GM21526 (cell line): ENCODE data around the gene AMDHD2.
"Not testable (repeated sequence)": the region's sequence is repeated elsewhere in the genome, so short reads cannot be mapped to it uniquely, and the experiment has no call there.

Experiments used
- ATAC-seq: cut with Tn5 transposase; IDR thresholded peaks from one replicate; pipeline ENCODE4 v1.9.1; 2021; ENCODE audit warnings: moderate library complexity; ENCODE audit not compliant: unreplicated experiment, low FRiP score

The AMDHD2 gene

DNA sequence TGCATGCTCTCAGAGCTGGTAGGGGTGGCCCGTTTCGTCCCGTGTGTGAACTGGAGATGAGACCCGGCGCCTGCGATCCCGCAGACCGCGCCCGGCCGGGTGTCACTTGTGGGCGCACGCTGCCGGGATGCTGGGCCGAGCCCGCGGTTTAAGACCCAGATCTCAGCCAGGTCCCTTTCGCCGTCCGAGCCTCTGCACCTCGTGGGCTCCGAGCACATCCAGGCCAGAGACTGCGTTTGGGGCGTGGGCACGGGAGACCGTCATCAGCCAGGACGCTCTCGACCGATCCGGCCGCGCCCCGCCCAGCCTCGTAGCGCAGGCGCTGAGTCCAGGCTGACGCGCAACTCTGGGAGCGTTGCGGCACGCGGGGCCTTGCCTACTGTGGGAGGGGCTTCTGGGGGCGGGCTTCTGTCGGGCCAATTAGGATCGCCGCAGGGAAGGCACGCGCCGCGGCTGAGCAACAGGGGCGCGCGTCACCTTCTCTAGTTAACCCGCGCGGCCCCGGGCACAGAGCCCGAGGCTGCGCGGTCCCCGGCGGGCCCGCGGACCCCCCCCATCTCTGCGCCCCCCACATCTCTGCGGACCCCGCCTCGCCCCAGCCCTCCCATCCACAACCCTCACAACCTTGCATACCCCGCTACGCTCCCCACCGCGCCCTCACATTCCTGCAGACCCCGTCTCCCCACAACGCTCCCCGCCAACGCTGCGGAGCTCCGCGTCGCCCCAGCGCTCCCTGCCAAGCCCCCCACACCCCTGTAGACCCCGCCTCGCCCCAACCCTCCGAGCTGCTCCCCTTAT is 11.7 kb downstream of the AMDHD2 start:
- peak; percentile 69 for ATAC-seq

DNA sequence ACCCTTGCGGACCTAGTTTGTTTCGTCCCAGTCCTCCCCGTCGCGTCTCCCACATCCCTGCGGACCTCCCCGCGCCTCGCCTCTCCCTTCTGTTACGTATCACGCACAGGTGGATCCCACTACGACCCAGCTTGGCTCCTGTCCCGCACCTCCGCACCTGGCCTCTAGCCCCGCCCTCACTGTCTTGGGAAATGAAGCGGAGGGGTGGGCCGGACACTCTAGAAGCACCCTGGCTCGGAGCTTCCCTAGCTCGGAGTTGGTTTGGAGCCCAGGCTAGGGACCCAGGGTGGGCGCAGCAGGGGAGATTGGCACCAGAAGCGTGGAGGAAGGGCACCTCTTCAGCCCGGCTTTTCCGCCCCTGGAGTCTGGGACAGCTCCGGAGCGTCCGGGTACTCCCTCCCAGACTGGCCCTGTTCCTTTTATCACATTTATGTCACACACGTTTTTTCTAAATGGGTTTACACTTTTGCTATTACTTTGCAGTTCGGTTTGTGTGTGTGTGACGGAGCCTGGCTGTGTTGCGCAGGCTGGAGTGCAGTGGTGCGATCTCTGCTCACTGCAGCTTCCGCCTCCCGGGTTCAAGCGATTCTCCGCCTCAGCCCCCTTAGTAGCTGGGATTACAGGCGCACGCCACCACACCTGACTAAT is 12.4 kb downstream of the AMDHD2 start:
- no peak for ATAC-seq

DNA sequence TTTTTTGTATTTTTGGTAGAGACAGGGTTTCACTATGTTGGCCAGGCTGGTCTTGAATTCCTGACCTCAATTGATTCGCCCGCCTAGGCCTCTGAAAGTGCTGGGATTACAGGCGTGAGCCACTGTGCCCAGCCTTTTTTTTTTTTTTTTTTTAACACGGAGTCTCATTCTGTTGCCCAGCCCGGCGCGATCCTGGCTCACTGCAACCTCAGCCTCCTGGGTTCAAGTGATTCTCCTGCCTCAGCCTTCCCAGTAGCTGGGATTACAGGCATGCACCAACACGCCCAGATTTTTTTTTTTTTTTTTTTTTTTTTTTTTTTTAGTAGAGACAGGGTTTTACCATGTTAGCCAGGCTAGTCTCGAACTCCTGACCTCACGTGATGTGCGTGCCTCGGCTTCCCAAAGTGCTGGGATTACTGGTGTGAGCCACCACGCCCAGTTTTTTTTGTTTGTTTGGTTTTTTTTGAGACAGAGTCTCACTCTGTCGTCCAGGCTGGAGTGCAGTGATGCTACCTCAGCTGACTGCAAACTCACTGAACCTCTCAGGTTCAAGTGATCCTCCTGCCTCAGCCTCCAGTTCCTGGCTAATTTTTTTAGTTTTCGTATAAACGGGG is 13.1 kb downstream of the AMDHD2 start:
- ATAC-seq = not testable (repeated sequence)

DNA sequence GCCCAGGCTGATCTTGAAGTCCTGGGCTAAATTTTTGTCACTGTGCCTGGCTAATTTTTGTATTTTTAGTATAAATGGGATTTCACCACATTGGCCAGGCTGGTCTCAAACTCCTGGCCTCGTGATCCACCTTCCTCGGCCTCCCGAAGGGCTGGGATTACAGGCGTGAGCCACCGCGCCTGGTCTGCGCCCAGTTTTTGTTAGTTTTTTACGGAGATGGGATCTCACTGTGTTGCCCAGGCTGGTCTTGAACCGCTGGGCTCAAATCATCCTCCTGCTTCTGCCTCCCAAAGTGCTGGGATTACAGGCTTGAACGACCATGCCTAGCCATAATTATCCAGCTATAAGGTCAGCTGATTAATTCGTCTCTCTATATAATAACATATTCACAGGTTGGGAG is 13.7 kb downstream of the AMDHD2 start:
- no peak for ATAC-seq

DNA sequence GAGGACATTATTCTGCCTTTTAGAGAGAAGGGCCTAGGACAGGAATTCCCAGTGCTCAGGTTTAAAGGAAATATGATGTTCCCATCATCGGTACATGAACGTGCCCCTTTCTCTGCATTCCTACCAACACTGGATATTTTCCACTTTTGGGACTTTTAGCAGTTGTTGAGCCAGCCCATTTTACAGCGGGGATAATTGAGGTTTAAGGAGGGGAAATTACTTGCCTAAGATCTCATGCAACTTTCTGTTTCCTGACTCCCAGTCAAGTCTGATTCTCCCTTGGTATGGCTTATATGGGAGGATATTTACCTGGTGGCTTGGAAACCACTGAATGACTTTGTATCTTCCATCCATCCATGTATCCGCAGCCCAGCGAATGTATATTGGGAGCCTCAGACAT is 14.2 kb downstream of the AMDHD2 start:
- not testable (repeated sequence) for ATAC-seq

DNA sequence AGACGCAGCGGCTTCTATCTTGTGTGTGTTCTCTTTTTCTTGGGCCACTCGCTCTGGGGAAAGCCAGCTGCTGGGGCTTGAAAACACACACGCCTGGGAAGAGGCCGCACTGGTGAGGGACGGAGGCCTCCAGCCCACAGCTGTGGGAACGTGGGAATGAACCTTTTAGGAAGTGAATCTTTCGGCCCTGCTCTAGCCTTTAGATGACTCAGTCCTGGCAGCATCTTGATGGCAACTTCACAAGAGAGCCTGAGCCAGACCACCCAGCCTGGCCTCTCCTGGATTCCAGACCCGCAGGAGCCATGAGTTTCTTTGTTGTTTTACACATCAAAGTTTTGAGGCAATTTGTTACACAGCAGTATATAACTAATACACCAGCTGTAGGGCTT is 15.4 kb downstream of the AMDHD2 start:
- no peak for ATAC-seq

DNA sequence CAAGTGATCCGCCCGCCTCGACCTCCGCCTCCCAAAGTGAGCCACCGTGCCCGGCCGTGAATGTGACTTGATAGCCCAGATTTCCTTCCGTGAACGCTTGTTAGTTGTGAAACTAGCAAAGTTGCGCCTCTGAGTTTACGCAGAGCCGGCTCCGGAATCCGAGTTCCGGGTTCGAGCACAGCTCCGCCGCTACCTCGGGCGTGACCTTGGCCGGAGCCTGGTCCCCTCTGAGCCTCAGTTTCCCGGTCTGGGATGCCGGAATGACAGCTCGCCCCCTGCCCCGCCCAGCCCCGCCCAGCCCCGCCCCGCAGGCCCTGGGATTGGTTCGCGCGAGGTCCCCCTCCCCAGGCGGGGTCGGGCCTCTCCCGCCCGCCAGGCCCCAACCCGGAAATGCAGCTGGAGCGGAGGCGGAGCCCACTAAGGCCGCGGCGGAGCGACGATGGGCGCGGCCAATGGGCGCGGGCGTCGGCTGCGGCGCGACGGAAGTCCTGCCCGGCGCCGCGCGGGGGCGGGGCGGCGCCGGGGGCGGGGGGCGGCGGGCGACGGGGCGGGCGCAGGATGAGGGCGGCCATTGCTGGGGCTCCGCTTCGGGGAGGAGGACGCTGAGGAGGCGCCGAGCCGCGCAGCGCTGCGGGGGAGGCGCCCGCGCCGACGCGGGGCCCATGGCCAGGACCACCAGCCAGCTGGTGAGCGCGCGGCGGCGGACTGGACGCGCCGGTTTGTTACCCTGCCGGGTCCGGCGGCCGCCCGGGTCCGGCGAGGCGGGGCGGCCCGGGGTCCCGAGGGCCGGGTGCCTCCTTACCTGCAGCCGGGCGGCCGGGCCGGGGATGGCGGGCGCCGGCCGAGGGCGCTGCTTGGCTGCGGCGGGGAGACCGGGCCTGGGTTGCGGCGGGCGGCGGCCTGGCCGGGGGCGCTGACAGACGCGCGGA is 17.5 kb downstream of the AMDHD2 start, which contains the start of gene PDPK1:
PDPK1 (plus strand) TSS at position 571 of the 929 bp plus-strand sequence; CDS start at position 663, 92 bp downstream.
- ATAC-seq = peak; percentile 62

DNA sequence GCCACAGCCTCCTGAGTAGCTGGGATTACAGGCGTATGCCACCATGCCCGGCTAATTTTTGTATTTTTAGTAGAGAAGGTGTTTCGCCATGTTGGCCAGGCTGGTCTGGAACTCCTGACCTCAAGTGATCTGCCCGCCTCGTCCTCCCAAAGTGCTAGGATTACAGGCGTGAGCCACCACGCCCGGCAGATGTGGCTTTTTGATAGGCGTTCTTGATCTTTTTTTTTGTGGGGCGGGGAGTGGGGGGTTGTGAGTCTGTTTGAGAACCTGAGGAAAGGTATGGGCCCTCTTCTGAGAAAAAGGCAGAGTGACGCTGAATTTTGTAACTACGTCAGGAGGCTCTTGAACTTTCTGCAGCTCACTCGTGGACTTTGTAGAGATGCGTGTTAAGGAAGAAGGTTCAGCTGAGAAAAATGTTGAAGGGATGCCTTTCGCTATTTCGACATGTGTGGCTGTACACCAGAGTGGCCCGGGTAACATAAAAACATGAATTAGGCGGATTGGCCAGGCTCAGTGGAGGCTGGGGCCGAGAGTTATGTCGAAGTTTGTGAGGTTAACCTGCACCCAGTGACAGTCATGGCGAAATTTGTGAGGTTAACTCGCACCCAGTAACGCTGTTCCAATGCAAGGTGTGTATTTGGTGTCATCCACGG is 19.1 kb downstream of the AMDHD2 start:
- ATAC-seq = not testable (repeated sequence)

DNA sequence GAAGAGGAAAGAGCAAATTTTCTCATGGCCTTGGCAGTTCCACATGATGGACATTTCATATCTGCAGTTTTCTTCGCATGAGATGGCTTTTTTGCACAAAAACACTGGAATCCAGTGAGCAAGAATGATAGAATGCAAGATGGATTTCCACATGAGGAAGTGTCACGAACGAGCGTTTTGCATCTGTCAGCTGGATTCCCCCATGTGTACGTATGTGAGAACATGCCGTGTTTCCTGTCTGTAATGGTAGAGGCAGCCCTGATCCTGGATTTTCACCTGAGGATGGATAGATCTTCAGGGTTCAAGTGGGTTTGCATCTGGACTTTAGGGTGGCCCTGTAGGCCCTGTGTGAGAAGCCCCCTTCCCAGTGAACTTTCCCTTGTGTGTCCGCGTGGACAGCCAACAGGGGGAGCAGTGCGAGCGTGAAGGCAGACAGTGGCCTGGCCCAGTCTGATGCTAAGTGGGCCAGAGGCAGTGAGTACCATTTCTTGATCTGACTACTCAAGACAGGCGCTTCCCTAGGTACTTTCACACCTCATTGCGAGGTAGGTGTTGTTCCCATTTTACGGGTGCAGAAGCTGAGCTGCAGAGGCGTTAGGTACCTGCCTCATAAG is 19.8 kb downstream of the AMDHD2 start:
- ATAC-seq = not testable (repeated sequence)

DNA sequence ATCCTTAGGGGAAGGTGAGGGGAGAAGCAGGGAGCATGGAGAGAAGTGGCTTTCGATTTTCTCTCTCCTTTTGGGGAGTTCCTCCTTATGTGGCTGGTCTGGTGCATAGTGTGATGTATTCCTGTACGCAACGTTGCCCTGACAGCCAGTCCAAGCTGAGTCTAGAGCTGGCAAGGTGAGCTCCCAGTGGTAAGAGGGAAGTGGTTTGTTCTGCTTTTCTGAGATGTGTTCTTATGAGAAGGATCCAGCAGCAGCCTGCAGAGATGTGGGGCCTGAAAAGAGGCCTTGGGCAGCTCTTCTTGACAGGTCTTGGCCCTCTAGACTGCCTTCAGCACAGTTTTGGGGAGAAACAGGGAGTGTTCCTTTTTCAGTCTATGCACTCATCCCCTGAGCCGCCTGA is 20.7 kb downstream of the AMDHD2 start:
- ATAC-seq = not testable (repeated sequence)

DNA sequence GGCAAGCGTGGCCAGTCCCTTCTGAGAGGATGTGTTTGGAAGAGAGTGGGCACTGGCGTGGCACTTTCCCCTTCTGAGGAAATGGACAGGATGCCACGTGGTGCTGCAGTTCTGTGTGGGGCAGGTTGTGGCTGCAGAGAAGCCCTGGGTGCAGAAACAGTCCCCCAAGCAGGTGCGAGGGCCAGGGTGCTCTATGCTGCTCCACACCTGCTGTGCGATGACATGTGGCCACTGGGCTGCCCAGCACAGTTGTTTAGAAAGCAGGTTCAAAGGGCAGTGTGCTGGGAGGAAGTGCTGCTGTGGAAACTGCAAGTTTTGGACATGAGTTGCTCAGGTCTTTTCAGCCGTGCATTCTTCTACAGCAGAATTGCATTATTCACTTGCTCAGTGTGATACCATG is 21.2 kb downstream of the AMDHD2 start:
- ATAC-seq = not testable (repeated sequence)

DNA sequence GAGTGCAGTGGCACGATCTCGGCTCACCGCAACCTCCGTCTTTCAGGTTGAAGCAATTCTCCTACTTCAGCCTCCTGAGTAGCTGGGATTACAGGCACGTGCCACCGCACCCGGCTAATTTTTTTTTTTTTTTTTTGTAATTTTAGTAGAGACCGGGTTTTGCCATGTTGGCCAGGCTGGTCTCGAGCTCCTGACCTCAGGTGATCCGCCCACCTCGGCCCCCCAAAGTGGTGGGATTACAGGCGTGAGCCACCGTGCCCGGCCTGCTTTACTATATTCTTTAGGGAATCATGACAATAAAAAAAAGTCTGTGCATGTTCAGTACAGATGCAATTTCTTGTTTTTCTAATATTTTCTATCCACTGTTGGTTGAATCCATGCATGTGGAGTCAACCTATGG is 23.6 kb downstream of the AMDHD2 start:
- ATAC-seq = not testable (repeated sequence)

DNA sequence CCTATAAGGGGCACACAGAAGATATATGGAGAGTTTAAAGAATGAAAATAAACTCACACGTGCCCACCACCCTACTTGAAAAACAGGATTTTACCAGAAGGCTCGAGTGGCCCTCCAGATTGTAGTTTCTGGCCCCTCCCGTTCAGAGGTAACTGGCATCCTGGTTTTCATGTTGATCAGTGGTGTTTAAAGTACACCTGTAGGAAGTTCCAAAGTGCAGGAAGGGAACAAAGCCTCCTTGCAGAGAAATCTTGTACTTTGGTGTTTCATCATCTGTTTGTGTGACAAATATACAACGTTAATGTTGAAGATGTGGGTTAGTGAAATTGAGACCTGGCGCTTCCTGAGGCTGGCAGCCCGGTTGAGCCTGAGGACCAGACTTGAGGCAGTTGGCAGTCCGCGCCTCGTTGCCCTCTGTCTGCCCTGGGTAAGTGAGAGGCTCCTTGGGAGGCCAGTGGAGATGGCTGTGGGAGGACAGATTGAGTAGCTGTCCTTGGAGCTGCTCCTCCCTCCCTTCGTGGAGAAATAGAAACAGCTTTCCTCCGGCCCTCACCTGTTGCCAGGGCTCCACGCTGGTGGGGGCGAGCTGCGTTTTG is 30.2 kb downstream of the AMDHD2 start:
- ATAC-seq = not testable (repeated sequence)

DNA sequence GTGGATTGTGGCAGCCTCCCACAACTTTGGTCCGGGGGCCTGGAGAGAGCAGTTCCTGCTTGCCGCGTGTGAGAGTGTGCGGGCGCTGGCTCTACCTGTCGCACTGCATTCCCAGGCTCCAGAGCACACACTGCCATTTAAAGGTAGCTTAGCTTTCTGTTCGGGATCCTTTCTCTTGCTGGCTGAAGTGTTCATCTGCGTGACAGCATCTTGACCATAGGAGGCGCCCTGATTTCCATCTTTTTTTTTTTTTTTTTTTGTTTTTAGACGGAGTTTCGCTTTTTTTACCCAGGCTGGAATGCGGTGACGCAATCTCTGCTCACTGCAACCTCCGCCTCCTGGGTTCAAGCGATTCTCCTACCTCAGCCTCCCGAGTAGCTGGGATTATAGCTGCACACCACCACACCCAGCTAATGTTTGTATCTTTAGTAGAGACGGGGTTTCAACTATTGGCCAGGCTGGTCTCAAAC is 31.3 kb downstream of the AMDHD2 start:
- ATAC-seq = not testable (repeated sequence)

DNA sequence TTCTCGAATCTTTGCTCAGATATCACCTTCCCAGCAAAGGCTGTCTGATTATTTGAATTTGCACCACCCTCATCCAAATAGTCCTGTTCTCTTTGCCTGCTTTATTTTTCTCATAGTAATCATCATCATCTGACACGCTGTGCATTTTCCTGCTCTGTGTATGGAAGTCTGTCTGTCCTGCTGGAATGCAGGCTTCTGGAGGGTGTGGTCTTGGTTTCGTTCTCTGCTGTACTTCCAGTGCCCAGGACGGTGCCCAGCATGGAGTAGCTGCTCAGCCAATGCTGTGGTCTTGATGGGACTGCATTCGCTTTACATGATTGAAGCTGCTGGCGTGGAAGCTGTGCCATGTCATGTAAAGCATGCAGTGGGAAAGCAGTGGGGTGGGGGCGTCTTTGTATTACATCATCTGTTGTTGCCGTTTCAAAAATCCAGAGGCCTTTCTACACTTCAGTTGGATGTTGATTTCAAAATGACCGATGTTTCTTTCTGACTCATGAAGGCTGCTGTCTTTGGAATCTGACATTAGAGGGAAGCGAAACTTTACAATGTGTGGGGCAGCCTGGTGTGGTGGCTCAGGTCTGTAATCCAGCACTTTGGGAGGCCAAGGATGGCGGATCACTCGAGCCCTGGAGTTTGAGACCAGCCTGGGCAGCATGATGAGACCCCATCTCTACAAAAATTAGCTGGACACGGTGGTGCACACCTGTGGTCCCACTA is 34.7 kb downstream of the AMDHD2 start:
- not testable (repeated sequence) for ATAC-seq

DNA sequence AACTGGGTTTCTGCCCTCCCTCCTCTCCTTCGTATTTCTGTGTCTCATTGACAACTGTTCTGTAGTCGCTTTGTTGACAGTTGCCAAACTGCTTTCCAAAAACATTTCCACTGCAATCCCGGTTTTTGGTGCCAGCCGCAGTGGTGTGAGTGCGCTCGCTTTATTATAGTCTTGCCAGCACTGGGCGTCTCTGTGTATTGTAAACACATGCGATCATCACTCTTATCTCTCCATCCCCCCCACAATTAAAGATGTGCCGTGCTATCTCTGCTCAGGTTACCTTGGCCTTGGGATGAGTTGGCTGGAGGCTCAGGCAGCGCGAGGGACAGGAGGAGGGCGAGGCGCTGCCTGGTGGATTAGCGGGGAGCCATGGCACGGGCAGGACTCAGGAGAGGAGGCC is 37.0 kb downstream of the AMDHD2 start:
- ATAC-seq = not testable (repeated sequence)

DNA sequence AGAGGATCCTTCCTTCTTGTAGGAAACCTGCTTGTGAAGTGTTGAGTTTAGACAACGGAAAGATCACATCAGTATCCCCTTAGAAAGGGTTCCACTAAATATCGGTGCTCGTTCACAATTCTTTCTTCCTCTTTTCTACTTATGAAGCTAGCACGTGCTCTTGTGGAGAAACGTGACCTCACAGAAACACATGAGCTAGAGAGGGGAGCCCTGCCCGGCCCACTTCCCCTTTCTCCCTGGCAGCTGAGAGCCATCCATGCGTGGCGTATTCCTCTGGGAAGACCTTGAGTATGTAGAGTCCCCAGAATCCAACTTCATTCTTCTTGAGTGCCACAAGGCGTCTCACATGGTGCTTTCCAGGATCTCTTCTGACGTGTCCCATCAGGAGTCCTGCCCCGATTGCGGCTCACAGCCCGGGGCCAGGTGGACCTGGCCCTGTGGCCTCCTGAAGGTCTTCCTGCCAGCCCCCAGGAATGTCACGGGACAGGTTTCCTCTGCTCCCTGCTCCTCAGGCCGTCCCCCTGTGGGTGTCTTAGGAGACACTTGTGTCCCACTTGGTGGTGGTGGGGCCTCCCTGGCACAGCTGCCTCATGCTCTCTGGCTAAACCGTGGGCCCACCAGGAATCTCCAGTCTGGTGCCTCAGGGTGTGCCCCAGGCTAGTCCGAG is 40.1 kb downstream of the AMDHD2 start:
- ATAC-seq = peak; percentile 45

DNA sequence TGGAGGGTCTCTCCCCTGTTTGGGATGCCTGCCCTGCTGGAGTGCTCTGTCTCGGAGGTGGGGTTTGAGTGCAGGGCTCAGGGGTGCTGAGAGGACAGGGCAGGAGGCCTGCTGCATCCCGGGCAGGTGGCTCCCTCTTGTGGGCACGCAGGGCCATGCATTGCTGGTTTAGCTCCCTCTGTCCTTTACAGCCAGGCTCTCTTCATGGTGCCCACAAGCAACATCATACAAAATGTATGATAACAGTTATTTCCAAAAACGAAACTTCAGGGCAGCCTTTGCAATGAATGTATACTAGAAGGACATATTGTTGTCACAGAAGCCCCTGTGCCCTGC is 40.6 kb downstream of the AMDHD2 start:
- not testable (repeated sequence) for ATAC-seq
